ENCODE measurements around the gene CCDC83. TPM values are rescaled to one million over a fixed set of nuclear protein-coding genes. Genes with fewer than 3 reads are reported as not detected.
"Not testable (repeated sequence)": the region's sequence is repeated elsewhere in the genome, so short reads cannot be mapped to it uniquely, and the experiment has no call there.

Gene CCDC83
- polyA plus RNA-seq, 3 donors: not detected

GRCh38 chr11:85922367-85922766 is 67.2 kb downstream of the CCDC83 start:
- Histone ChIP-seq H3K27me3 (ENCODE audit: control insufficient read depth in 2 of 2, insufficient read depth in 2 of 2, low read length in 2 of 2) (no peaks in the 10 kb centered on the region), H3K27ac (ENCODE audit: low read depth in 1 of 2, low read length in 2 of 2) (no peak overlapping the region), H3K79me2 (ENCODE audit: insufficient read depth, low read length) (no peaks in the 10 kb centered on the region), H3K36me3 (replicated peaks in 1 of 2; ENCODE audit: control insufficient read depth in 1 of 2, insufficient read depth in 2 of 2, low read length in 2 of 2) (no peaks in the 10 kb centered on the region), H4K20me1 (ENCODE audit: insufficient read depth, low read length) (no peaks in the 10 kb centered on the region), H2AFZ (ENCODE audit: insufficient read depth, low read depth, low read length, poor library complexity, severe bottlenecking) (no peak overlapping the region), H3K4me3 (replicated peaks in 1 of 3; ENCODE audit: low read depth in 2 of 3, low read length in 3 of 3) (no peak overlapping the region), H3K4me2 (replicated peaks; ENCODE audit: extremely low read depth, low read length, poor library complexity, severe bottlenecking) (no peak overlapping the region), H3K4me1 (ENCODE audit: control insufficient read depth in 1 of 2, insufficient read depth in 2 of 2, low read length in 2 of 2) (no peaks in the 10 kb centered on the region), H3K9me3 (replicated peaks in 1 of 2; ENCODE audit: control insufficient read depth in 1 of 2, insufficient read depth in 1 of 2, low read length in 2 of 2) (no peaks in the 10 kb centered on the region), H3K9ac (ENCODE audit: insufficient read depth, low read length, poor library complexity, severe bottlenecking) (no peak overlapping the region)
- no peak for DNase-seq
- peaks cover 3 to 8% (median 4%) of the 10 kb centered on the region in 3 donors for H3K27me3 Mint-ChIP-seq (ENCODE audit: low read depth in 3 of 3)
- H3K4me1 Mint-ChIP-seq: peaks cover 8% of the 10 kb centered on the region
- no CpG with 5 or more reads among the region's 1 CpG for WGBS (ENCODE audit: insufficient coverage)
- no peak overlapping the region for H3K4me3 Mint-ChIP-seq
- peaks cover 0 to 5% (median 0%) of the 10 kb centered on the region in 7 donors for H3K9me3 Mint-ChIP-seq
- H3K36me3 Mint-ChIP-seq: no peaks in the 10 kb centered on the region
- H3K27ac Mint-ChIP-seq: no peak overlapping the region
- intact Hi-C loops (cut with micrococcal nuclease): no loop called here
- no peak for TF ChIP-seq CTCF (IDR thresholded peaks at IDR 0.05)

- Mint-ChIP-seq H3K9me3 (peaks cover 0 to 5% (median 0%) of the 10 kb centered on the region in 7 donors), H3K4me1 (peaks cover 15% of the 10 kb centered on the region), H3K27ac (no peak overlapping the region), H3K27me3 (ENCODE audit: low read depth in 3 of 3) (peaks cover 4 to 10% (median 5%) of the 10 kb centered on the region in 3 donors), H3K4me3 (no peak overlapping the region), H3K36me3 (no peaks in the 10 kb centered on the region)
- Histone ChIP-seq H3K36me3 (replicated peaks in 1 of 2; ENCODE audit: control insufficient read depth in 1 of 2, insufficient read depth in 2 of 2, low read length in 2 of 2) (no peaks in the 10 kb centered on the region), H3K27me3 (ENCODE audit: control insufficient read depth in 2 of 2, insufficient read depth in 2 of 2, low read length in 2 of 2) (no peaks in the 10 kb centered on the region), H3K4me1 (ENCODE audit: control insufficient read depth in 1 of 2, insufficient read depth in 2 of 2, low read length in 2 of 2) (peaks cover 0 to 6% of the 10 kb centered on the region in 2 donors), H3K9me3 (replicated peaks in 1 of 2; ENCODE audit: control insufficient read depth in 1 of 2, insufficient read depth in 1 of 2, low read length in 2 of 2) (no peaks in the 10 kb centered on the region), H3K9ac (ENCODE audit: insufficient read depth, low read length, poor library complexity, severe bottlenecking) (no peak overlapping the region), H2AFZ (ENCODE audit: insufficient read depth, low read depth, low read length, poor library complexity, severe bottlenecking) (no peak overlapping the region), H3K79me2 (ENCODE audit: insufficient read depth, low read length) (no peaks in the 10 kb centered on the region), H3K4me2 (replicated peaks; ENCODE audit: extremely low read depth, low read length, poor library complexity, severe bottlenecking) (no peak overlapping the region), H3K4me3 (replicated peaks in 1 of 3; ENCODE audit: low read depth in 2 of 3, low read length in 3 of 3) (no peak overlapping the region), H4K20me1 (ENCODE audit: insufficient read depth, low read length) (no peaks in the 10 kb centered on the region), H3K27ac (ENCODE audit: low read depth in 1 of 2, low read length in 2 of 2) (no peak overlapping the region)
- TF ChIP-seq CTCF (IDR thresholded peaks at IDR 0.05): no peak
- WGBS (ENCODE audit: insufficient coverage): 100% methylated on average over 1 of the region's 1 CpG
- DNase-seq: no peak
- intact Hi-C loops (cut with micrococcal nuclease): no loop called here
These were observed 68.3 kb downstream of the CCDC83 start for GRCh38 chr11:85923455-85923854.

GRCh38 chr11:85926653-85927214 is 71.6 kb downstream of the CCDC83 start:
- H2AFZ ChIP-seq (ENCODE audit: insufficient read depth, low read depth, low read length, poor library complexity, severe bottlenecking); H3K4me2 ChIP-seq (replicated peaks; ENCODE audit: extremely low read depth, low read length, poor library complexity, severe bottlenecking); H3K36me3 ChIP-seq (replicated peaks in 1 of 2; ENCODE audit: control insufficient read depth in 1 of 2, insufficient read depth in 2 of 2, low read length in 2 of 2); H3K4me1 ChIP-seq (ENCODE audit: control insufficient read depth in 1 of 2, insufficient read depth in 2 of 2, low read length in 2 of 2); DNase-seq; intact Hi-C loops (cut with micrococcal nuclease); H3K9ac ChIP-seq (ENCODE audit: insufficient read depth, low read length, poor library complexity, severe bottlenecking); H4K20me1 ChIP-seq (ENCODE audit: insufficient read depth, low read length); H3K27ac Mint-ChIP-seq; H3K27me3 ChIP-seq (ENCODE audit: control insufficient read depth in 2 of 2, insufficient read depth in 2 of 2, low read length in 2 of 2); H3K27me3 Mint-ChIP-seq (ENCODE audit: low read depth in 3 of 3); H3K4me3 ChIP-seq (replicated peaks in 1 of 3; ENCODE audit: low read depth in 2 of 3, low read length in 3 of 3); H3K4me3 Mint-ChIP-seq; H3K27ac ChIP-seq (ENCODE audit: low read depth in 1 of 2, low read length in 2 of 2); H3K79me2 ChIP-seq (ENCODE audit: insufficient read depth, low read length); H3K36me3 Mint-ChIP-seq; H3K9me3 ChIP-seq (replicated peaks in 1 of 2; ENCODE audit: control insufficient read depth in 1 of 2, insufficient read depth in 1 of 2, low read length in 2 of 2): not testable (repeated sequence)
- H3K4me1 Mint-ChIP-seq: peaks cover 15% of the 10 kb centered on the region
- H3K9me3 Mint-ChIP-seq: peaks cover 2 to 10% (median 6%) of the 10 kb centered on the region in 7 donors
- no CpG with 5 or more reads among the region's 2 CpGs for WGBS (ENCODE audit: insufficient coverage)
